Measurements from ENCODE around the gene SGMS1. TPM values are rescaled to one million over a fixed set of nuclear protein-coding genes. Genes with fewer than 3 reads are reported as not detected.

The SGMS1 gene
- total RNA-seq, 3 donors from 2014 or later, result 66.5 to 114 (median 80.1) TPM

DNA sequence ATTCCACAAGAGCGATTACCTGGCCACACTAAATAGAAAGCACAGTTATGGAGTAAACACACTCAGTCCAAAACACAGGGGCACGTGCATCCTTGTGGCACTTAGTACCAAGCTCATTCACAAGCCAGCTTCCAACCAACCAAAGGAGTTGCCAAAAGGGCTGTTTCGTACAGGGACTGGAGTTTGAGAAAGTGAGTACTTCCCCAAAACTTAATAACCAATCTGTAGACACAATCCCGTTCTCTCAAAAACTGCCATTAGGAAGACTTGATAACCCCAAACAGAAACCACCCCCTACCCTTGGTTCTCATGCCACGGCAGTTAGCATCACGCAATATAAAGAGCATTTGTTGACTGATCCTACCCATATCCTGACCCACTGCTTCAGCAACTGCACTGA is 206.3 kb downstream of the SGMS1 start:
- TF ChIP-seq POLR2A (IDR thresholded peaks at IDR 0.05) (no peak), POLR2AphosphoS5 (IDR thresholded peaks at IDR 0.05) (no peak), CTCF (IDR thresholded peaks at IDR 0.05) (no peak)
- Histone ChIP-seq H3K4me3 (peak overlapping the region; percentile 75 to 92 (median 77)), H3K27ac (peak overlapping the region; percentile 83 to 85), H3K27me3 (no peaks in the 10 kb centered on the region), H3K9me3 (no peaks in the 10 kb centered on the region), H3K4me1 (peaks cover 0 to 6% of the 10 kb centered on the region in 2 donors), H3K36me3 (no peaks in the 10 kb centered on the region)
- no peak for DNase-seq (ENCODE audit: low spot score in 2 of 2)
- intact Hi-C loops (cut with DNase I; ENCODE audit: low total_unique reads), result no loop called here

- no peaks in the 10 kb centered on the region for H3K9me3 ChIP-seq
- intact Hi-C loops (cut with DNase I; ENCODE audit: low total_unique reads), result no loop called here
- H3K27me3 ChIP-seq, result no peaks in the 10 kb centered on the region
- no peak for DNase-seq (ENCODE audit: low spot score in 2 of 2)
- TF ChIP-seq POLR2AphosphoS5 (IDR thresholded peaks at IDR 0.05), result no peak
- no peak for TF ChIP-seq POLR2A (IDR thresholded peaks at IDR 0.05)
- TF ChIP-seq CTCF (IDR thresholded peaks at IDR 0.05), result no peak
- H3K36me3 ChIP-seq, result no peaks in the 10 kb centered on the region
- no peak overlapping the region for H3K27ac ChIP-seq
- peak overlapping the region in 2 of 3 donors; percentile 75 to 77 for H3K4me3 ChIP-seq
- H3K4me1 ChIP-seq, result peaks cover 0 to 6% of the 10 kb centered on the region in 2 donors
Observed at GRCh38 chr10:50416881-50417280, 206.9 kb downstream of the SGMS1 start.

GRCh38 chr10:50416181-50416824 is 207.5 kb downstream of the SGMS1 start:
- TF ChIP-seq CTCF (IDR thresholded peaks at IDR 0.05), result no peak
- TF ChIP-seq POLR2AphosphoS5 (IDR thresholded peaks at IDR 0.05), result no peak
- TF ChIP-seq POLR2A (IDR thresholded peaks at IDR 0.05), result no peak
- no peak for DNase-seq (ENCODE audit: low spot score in 2 of 2)
- H3K27me3 ChIP-seq, result no peaks in the 10 kb centered on the region
- no peaks in the 10 kb centered on the region for H3K9me3 ChIP-seq
- intact Hi-C loops (cut with DNase I; ENCODE audit: low total_unique reads), result no loop called here
- no peak overlapping the region for H3K27ac ChIP-seq
- no peaks in the 10 kb centered on the region for H3K36me3 ChIP-seq
- H3K4me1 ChIP-seq, result peaks cover 0 to 6% of the 10 kb centered on the region in 2 donors
- peak overlapping the region in 1 of 3 donors; percentile 77 for H3K4me3 ChIP-seq

- Histone ChIP-seq H3K9me3 (no peaks in the 10 kb centered on the region), H3K27ac (no peak overlapping the region), H3K27me3 (no peaks in the 10 kb centered on the region), H3K36me3 (no peaks in the 10 kb centered on the region), H3K4me3 (peak overlapping the region in 1 of 3 donors; percentile 77), H3K4me1 (peaks cover 0 to 6% of the 10 kb centered on the region in 2 donors)
- intact Hi-C loops (cut with DNase I; ENCODE audit: low total_unique reads), result no loop called here
- no peak for DNase-seq (ENCODE audit: low spot score in 2 of 2)
- TF ChIP-seq CTCF (IDR thresholded peaks at IDR 0.05) (no peak), POLR2AphosphoS5 (IDR thresholded peaks at IDR 0.05) (no peak), POLR2A (IDR thresholded peaks at IDR 0.05) (no peak)
Observed at GRCh38 chr10:50415292-50415691, 208.5 kb downstream of the SGMS1 start.

DNA sequence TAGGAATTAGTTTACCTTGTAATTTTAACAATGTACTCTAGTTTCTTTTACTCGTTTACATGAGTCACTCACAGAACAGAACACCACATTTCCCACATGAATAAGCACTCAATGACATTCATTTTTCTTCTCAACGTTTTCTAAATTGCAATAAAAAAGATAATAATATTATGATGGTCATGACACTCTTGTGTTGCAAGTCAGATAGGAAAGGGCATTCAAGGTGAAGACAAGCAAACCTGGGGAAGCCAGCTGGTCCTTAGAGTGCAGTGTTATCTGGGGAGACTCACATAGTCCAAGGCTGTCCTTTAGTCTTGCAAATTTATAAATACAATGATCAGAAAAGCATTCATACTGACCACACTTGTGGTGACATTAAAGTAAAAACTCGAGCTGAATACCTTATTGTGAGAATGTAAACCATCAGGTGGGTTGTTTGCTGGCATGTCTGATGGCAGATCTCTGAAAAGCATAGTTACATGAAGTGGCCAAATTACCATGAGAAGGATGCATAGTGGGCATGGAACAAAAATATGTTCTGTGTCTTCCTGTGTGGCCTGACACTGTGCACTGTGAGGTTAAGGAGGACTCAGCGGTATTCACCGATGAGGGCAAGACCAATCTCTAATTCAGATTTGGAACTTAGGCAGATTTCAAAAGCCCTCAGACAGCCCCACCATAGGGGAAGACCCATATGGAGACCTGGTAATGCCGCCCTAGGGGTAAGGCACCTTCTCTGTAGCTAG is 213.5 kb downstream of the SGMS1 start:
- Histone ChIP-seq H3K9me3 (no peaks in the 10 kb centered on the region), H3K4me1 (no peaks in the 10 kb centered on the region), H3K27ac (no peak overlapping the region), H3K36me3 (no peaks in the 10 kb centered on the region), H3K27me3 (no peaks in the 10 kb centered on the region), H3K4me3 (no peak overlapping the region)
- no peak for DNase-seq (ENCODE audit: low spot score in 2 of 2)
- TF ChIP-seq CTCF (IDR thresholded peaks at IDR 0.05) (no peak), POLR2A (IDR thresholded peaks at IDR 0.05) (no peak), POLR2AphosphoS5 (IDR thresholded peaks at IDR 0.05) (no peak)
- intact Hi-C loops (cut with DNase I; ENCODE audit: low total_unique reads), result no loop called here

Data from breast epithelium (tissue), 4 donors.